SK-N-SH treated with all-trans-retinoic acid at 6 μM for 48 hours (cell line): Measurements from ENCODE around the gene PCBP3.
A peak's percentile ranks its signal among the peaks of the same experiment; 100 is the strongest.
"Not testable (repeated sequence)": the region's sequence is repeated elsewhere in the genome, so short reads cannot be mapped to it uniquely, and the experiment has no call there.

Source experiments
- ATAC-seq: fragments of 200-7000 bp; cut with Tn5 transposase; 3 replicates; pipeline ENCODE4 v1.9.1; 2020; ENCODE audit warnings: mild to moderate bottlenecking, moderate library complexity
- ARNTL ChIP-seq: fragments of 450-650 bp; formaldehyde crosslinking; IDR thresholded peaks from 2 replicates; pipeline ENCODE4 v1.5.0; 2020; ENCODE audit warnings: low read depth, mild to moderate bottlenecking, moderate library complexity, borderline replicate concordance
- BACH2 ChIP-seq: fragments of 250-450 bp; sonication (Bioruptor Pico); IDR thresholded peaks from 2 replicates; pipeline ENCODE4 v1.9.0; 2021; ENCODE audit warnings: mild to moderate bottlenecking, borderline replicate concordance
- CREB5 ChIP-seq: fragments of 250-450 bp; sonication (Bioruptor Pico); IDR thresholded peaks from 2 replicates; pipeline ENCODE4 v1.5.1; 2020; ENCODE audit warnings: low read depth, mild to moderate bottlenecking, moderate library complexity
- CSDC2 ChIP-seq: fragments of 250-450 bp; sonication (Bioruptor Pico); IDR thresholded peaks from 2 replicates; pipeline ENCODE4 v1.5.0; 2020; ENCODE audit warnings: mild to moderate bottlenecking, moderate library complexity
- CSRNP3 ChIP-seq: fragments of 250-450 bp; sonication (Bioruptor Pico); IDR thresholded peaks from 2 replicates; pipeline ENCODE4 v1.5.1; 2021; ENCODE audit warnings: mild to moderate bottlenecking, moderate library complexity
- ISL1 ChIP-seq: fragments of 250-450 bp; sonication (Bioruptor Pico); IDR thresholded peaks from 2 replicates; pipeline ENCODE4 v2.1.2; 2022; ENCODE audit warnings: mild to moderate bottlenecking, moderate library complexity
- PATZ1 ChIP-seq: fragments of 250-450 bp; sonication (Bioruptor Pico); IDR thresholded peaks from 2 replicates; pipeline ENCODE4 v1.8.0; 2020; ENCODE audit warnings: mild to moderate bottlenecking, moderate library complexity, borderline replicate concordance
- PPARA ChIP-seq: fragments of 250-450 bp; sonication (Bioruptor Pico); IDR thresholded peaks from 2 replicates; pipeline ENCODE4 v1.5.0; 2020; ENCODE audit warnings: mild to moderate bottlenecking, borderline replicate concordance
- RARB ChIP-seq: fragments of 250-450 bp; sonication (Bioruptor Pico); IDR thresholded peaks from 2 replicates; pipeline ENCODE4 v1.8.0; 2021; ENCODE audit warnings: mild to moderate bottlenecking, moderate library complexity
- SNAI2 ChIP-seq: fragments of 250-450 bp; sonication (Bioruptor Pico); IDR thresholded peaks from 2 replicates; pipeline ENCODE4 v1.5.0; 2020; ENCODE audit warnings: mild to moderate bottlenecking, moderate library complexity
- TCF4 ChIP-seq: fragments of 250-450 bp; sonication (Bioruptor Pico); IDR thresholded peaks from 2 replicates; pipeline ENCODE4 v1.8.0; 2021; ENCODE audit warnings: mild to moderate bottlenecking, moderate library complexity, borderline replicate concordance
- TOX ChIP-seq: fragments of 250-450 bp; sonication (Bioruptor Pico); IDR thresholded peaks from 2 replicates; pipeline ENCODE4 v1.8.0; 2021; ENCODE audit warnings: mild to moderate bottlenecking, moderate library complexity, borderline replicate concordance
- TSHZ2 ChIP-seq: fragments of 250-450 bp; sonication (Bioruptor Pico); IDR thresholded peaks from 2 replicates; pipeline ENCODE4 v1.5.0; 2020; ENCODE audit warnings: mild to moderate bottlenecking, moderate library complexity
- ZFP3 ChIP-seq: fragments of 250-450 bp; sonication (Bioruptor Pico); IDR thresholded peaks from 2 replicates; pipeline ENCODE4 v1.5.0; 2020; ENCODE audit warnings: mild to moderate bottlenecking, moderate library complexity
- ZNF8 ChIP-seq: fragments of 450-650 bp; formaldehyde crosslinking; IDR thresholded peaks from 2 replicates; pipeline ENCODE4 v1.5.0; 2020; ENCODE audit warnings: mild to moderate bottlenecking, moderate library complexity

The PCBP3 gene

GRCh38 chr21:45656114-45656513, 12.6 kb downstream of the PCBP3 start:
- 0 out of 2 replicates have a peak, but pooled peaks have one; percentile 31 for TF ChIP-seq ZNF8 (CRISPR knock-in tag)

GRCh38 chr21:45661913-45662622, 18.5 kb downstream of the PCBP3 start:
- not testable (repeated sequence) for ATAC-seq

More at GRCh38 chr21:45656114-45656513, 12.6 kb downstream of the PCBP3 start:
- ATAC-seq = not testable (repeated sequence)

- not testable (repeated sequence) for ATAC-seq
Measured at GRCh38 chr21:45662623-45663245, 19.2 kb downstream of the PCBP3 start.

GRCh38 chr21:45669382-45669781, 25.9 kb downstream of the PCBP3 start:
- no peak for TF ChIP-seq CSDC2 (CRISPR knock-in tag)
- no peak for TF ChIP-seq ISL1 (CRISPR knock-in tag)
- no peak for TF ChIP-seq TCF4 (CRISPR knock-in tag)
- TF ChIP-seq SNAI2 = no peak
- TF ChIP-seq PPARA (CRISPR knock-in tag) = no peak
- TF ChIP-seq CREB5 (CRISPR knock-in tag) = no peak
- TF ChIP-seq CSRNP3 (CRISPR knock-in tag) = no peak

GRCh38 chr21:45670731-45671130, 27.2 kb downstream of the PCBP3 start:
- TF ChIP-seq CREB5 (CRISPR knock-in tag) (no peak), ISL1 (CRISPR knock-in tag) (no peak), RARB (no peak), ZNF8 (CRISPR knock-in tag) (no peak), PATZ1 (CRISPR knock-in tag) (no peak), TSHZ2 (CRISPR knock-in tag) (no peak)
- TF ChIP-seq, all 23 proteins: peak for 0
- ATAC-seq = no peak

More at GRCh38 chr21:45669382-45669781, 25.9 kb downstream of the PCBP3 start:
- no peak for ATAC-seq

- ATAC-seq = not testable (repeated sequence)
Measured at GRCh38 chr21:45678790-45679189, 35.3 kb downstream of the PCBP3 start.

- no peak for ATAC-seq
- TF ChIP-seq ZFP3 (CRISPR knock-in tag) = no peak
- no peak for TF ChIP-seq CSRNP3 (CRISPR knock-in tag)
- TF ChIP-seq RARB = no peak
- no peak for TF ChIP-seq TOX
- no peak for TF ChIP-seq ARNTL
- TF ChIP-seq PPARA (CRISPR knock-in tag) = no peak
- no peak for TF ChIP-seq BACH2
- no peak for TF ChIP-seq TSHZ2 (CRISPR knock-in tag)
Measured at GRCh38 chr21:45680215-45680614, 36.7 kb downstream of the PCBP3 start.
